A673 (cell line): Measurements from ENCODE around the gene STAC3. TPM values are rescaled to one million over a fixed set of nuclear protein-coding genes. Genes with fewer than 3 reads are reported as not detected.

Experiments used
- BruUV-seq: library from RNA; stranded (reverse); fragments of 400-500 nt; replicated peaks from 2 replicates; lab custom pipeline; 2021; lab: Mats Ljungman, UMichigan
- CTCF ChIA-PET: fragments of 300-600 bp; sonication (Branson Sonifier 250); formaldehyde crosslinking; loops from one replicate; lab custom pipeline; 2022; ENCODE audit warnings: antibody characterized with exemption; lab: Charles Lee
- POLR2A ChIA-PET: fragments of 300-600 bp; sonication (Branson Sonifier 250); formaldehyde crosslinking; loops from one replicate; lab custom pipeline; 2022; ENCODE audit warnings: antibody characterized with exemption; ENCODE audit not compliant: low non-redundant PET; lab: Charles Lee
- DNase-seq: peaks from one replicate; pipeline ENCODE4 v3.0.0-alpha.2; 2015; ENCODE audit warnings: low spot score
- H3K27ac ChIP-seq: fragments of 200-600 bp; sonication (generic); 2 replicates; pipeline ENCODE4 v1.5.1; 2016; ENCODE audit warnings: mixed run types, low read depth, mild to moderate bottlenecking, mixed read lengths, antibody characterized with exemption, low read length; ENCODE audit not compliant: poor library complexity, severe bottlenecking
- H3K27me3 ChIP-seq: fragments of 200-600 bp; sonication (generic); replicated peaks from 2 replicates; pipeline ENCODE4 v1.6.1; 2017; ENCODE audit warnings: mixed run types, low read depth, mild to moderate bottlenecking, mixed read lengths, antibody characterized with exemption, low read length; ENCODE audit not compliant: insufficient read depth, poor library complexity
- H3K36me3 ChIP-seq: fragments of 200-600 bp; sonication (generic); 2 replicates; pipeline ENCODE4 v1.6.1; 2016; ENCODE audit warnings: mixed run types, mild to moderate bottlenecking, mixed read lengths, antibody characterized with exemption, low read length; ENCODE audit not compliant: insufficient read depth, poor library complexity, severe bottlenecking
- H3K4me1 ChIP-seq: fragments of 200-600 bp; sonication (generic); 2 replicates; pipeline ENCODE4 v1.6.1; 2017; ENCODE audit warnings: mixed run types, mild to moderate bottlenecking, mixed read lengths, antibody characterized with exemption, low read length; ENCODE audit not compliant: insufficient read depth, poor library complexity, severe bottlenecking
- H3K4me3 ChIP-seq: fragments of 200-600 bp; sonication (generic); 2 replicates; pipeline ENCODE4 v1.5.1; 2016; ENCODE audit warnings: low read depth, mixed run types, mild to moderate bottlenecking, mixed read lengths, low read length; ENCODE audit not compliant: poor library complexity, severe bottlenecking
- H3K9me3 ChIP-seq: fragments of 200-600 bp; sonication (generic); 2 replicates; pipeline ENCODE4 v1.6.1; 2016; ENCODE audit warnings: mixed run types, low read depth, mild to moderate bottlenecking, mixed read lengths, antibody characterized with exemption, low read length; ENCODE audit not compliant: poor library complexity, severe bottlenecking
- CTCF ChIP-seq: fragments of 300-800, 200-600 bp; sonication (generic); conservative IDR thresholded peaks from 2 replicates; pipeline ENCODE4 v1.5.1; 2017; ENCODE audit warnings: low read depth, mild to moderate bottlenecking, antibody characterized with exemption, low read length, moderate library complexity, mixed read lengths
- EZH2 ChIP-seq: fragments of 200-600 bp; sonication (generic); IDR thresholded peaks from 2 replicates; pipeline ENCODE4 v1.6.1; 2017; ENCODE audit warnings: borderline replicate concordance, low read depth, mild to moderate bottlenecking, mixed read lengths, antibody characterized with exemption, low read length; ENCODE audit not compliant: poor library complexity, severe bottlenecking
- intact Hi-C: fragments of 100-400 bp; cut with micrococcal nuclease; formaldehyde crosslinking; loops from one replicate; pipeline ENCODE4 v1.10.0; 2022; ENCODE audit not compliant: unreplicated experiment
- total RNA-seq: library from RNA; stranded (reverse); gene quantifications from 2 replicates; pipeline ENCODE4 v1.2.3, GENCODE V29; 2021

Gene STAC3
- total RNA-seq, 1 experiment from 2014 or later = 7.0 TPM

GRCh38 chr12:57242329-57242690 is 8.7 kb downstream of the STAC3 start:
- H3K27me3 ChIP-seq = peaks cover 12% of the 10 kb centered on the region
- DNase-seq = no peak
- CTCF ChIA-PET = interaction anchor here (0.6 to 2.3 kb wide), 12 partner anchors 13 to 217 kb away, joined by 3 to 50 read pairs (median 6); partner anchors contain the start of genes GLI1 and SHMT2
- H3K4me3 ChIP-seq = peak overlapping the region; percentile 50
- TF ChIP-seq EZH2 = no peak
- TF ChIP-seq CTCF = no peak
- no peaks in the 10 kb centered on the region for H3K9me3 ChIP-seq
- H3K4me1 ChIP-seq = peaks cover 44% of the 10 kb centered on the region
- no TSS peak for BruUV-seq
- no peaks in the 10 kb centered on the region for H3K36me3 ChIP-seq
- no peak overlapping the region for H3K27ac ChIP-seq
- intact Hi-C loops = loop anchor here (5.0 kb wide), 1 partner anchor 115 kb away; the partner anchor contains the start of gene LRP1
- POLR2A ChIA-PET = interaction anchor here (0.6 kb wide), 1 partner anchor 13 kb away, joined by 4 read pairs; the partner anchor contains the start of gene SHMT2

- intact Hi-C loops = loop anchor here (5.0 kb wide), 1 partner anchor 114 kb away; the partner anchor contains the start of gene LRP1
- CTCF ChIA-PET = interaction anchor here (0.6 to 2.3 kb wide), 9 partner anchors 12 to 217 kb away, joined by 3 to 50 read pairs (median 6); partner anchors contain the start of genes GLI1 and SHMT2
- POLR2A ChIA-PET = no interaction called here
- no TSS peak for BruUV-seq
- no peaks in the 10 kb centered on the region for H3K36me3 ChIP-seq
- no peak overlapping the region for H3K27ac ChIP-seq
- H3K4me1 ChIP-seq = peaks cover 44% of the 10 kb centered on the region
- H3K4me3 ChIP-seq = peak overlapping the region; percentile 50
- H3K9me3 ChIP-seq = no peaks in the 10 kb centered on the region
- no peak for TF ChIP-seq CTCF
- no peak for TF ChIP-seq EZH2
- no peak for DNase-seq
- H3K27me3 ChIP-seq = peaks cover 12% of the 10 kb centered on the region
Measured at GRCh38 chr12:57241402-57242310, 9.3 kb downstream of the STAC3 start.

- ChIA-PET CTCF (interaction anchor here (0.9 to 3.7 kb wide), 2 partner anchors 11 to 23 kb away, joined by 4 to 27 read pairs; partner anchors contain the start of gene SHMT2), POLR2A (interaction anchor here (0.6 kb wide), 1 partner anchor 11 kb away, joined by 3 read pairs; the partner anchor contains the start of gene SHMT2)
- no peak for DNase-seq
- Histone ChIP-seq H3K9me3 (no peaks in the 10 kb centered on the region), H3K27me3 (peaks cover 12% of the 10 kb centered on the region), H3K4me3 (peak overlapping the region; percentile 61), H3K4me1 (peaks cover 44% of the 10 kb centered on the region), H3K27ac (no peak overlapping the region), H3K36me3 (no peaks in the 10 kb centered on the region)
- intact Hi-C loops = loop anchor here (5.0 kb wide), 1 partner anchor 114 kb away; the partner anchor contains the start of gene LRP1
- BruUV-seq = no TSS peak
- TF ChIP-seq CTCF (no peak), EZH2 (no peak)
Measured at GRCh38 chr12:57240926-57241401, 10.0 kb downstream of the STAC3 start.
